B cell (primary cell): Measurements from ENCODE around the gene SMG7. TPM values are rescaled to one million over a fixed set of nuclear protein-coding genes. Genes with fewer than 3 reads are reported as not detected.

Source experiments
- ATAC-seq: fragments of 200-7000 bp; cut with Tn5 transposase; one replicate; pipeline ENCODE4 v1.10.0; 2021; ENCODE audit warnings: low read depth, mild to moderate bottlenecking, moderate number of reproducible peaks, moderate library complexity
- CTCF ChIA-PET: fragments of 350-600 bp; sonication (Branson Sonifier 250); formaldehyde crosslinking; loops from one replicate; lab custom pipeline; 2021; ENCODE audit warnings: antibody characterized with exemption, inconsistent platforms; lab: Charles Lee
- POLR2A ChIA-PET: fragments of 350-600 bp; sonication (Branson Sonifier 250); formaldehyde crosslinking; loops from one replicate; lab custom pipeline; 2021; ENCODE audit warnings: antibody characterized with exemption; lab: Charles Lee
- DNase-seq: peaks from one replicate; pipeline ENCODE4 v3.0.0; 2013
- H2AFZ ChIP-seq: 2 replicates; pipeline ENCODE4 v1.6.1; 2012; ENCODE audit warnings: mild to moderate bottlenecking, low read depth, low read length; ENCODE audit not compliant: insufficient read depth, poor library complexity, severe bottlenecking
- H3K27ac ChIP-seq, 2 donors: 1 replicate in 1 of 2; 2 replicates in 1 of 2; pipeline ENCODE4 v1.5.1; 2012 to 2013; ENCODE audit warnings: low read length in 2 of 2, mild to moderate bottlenecking in 2 of 2, moderate library complexity in 1 of 2
- H3K27me3 ChIP-seq, 4 experiments: fragments of 200-600 bp in 1 of 4; sonication (generic) in 1 of 4; replicated peaks in 1 of 4; 1 replicate in 2 of 4; 2 replicates in 2 of 4; pipeline versions ENCODE4 v1.6.1 to v1.7.0; 2013 to 2016; ENCODE audit warnings: low read length in 3 of 4, mild to moderate bottlenecking in 2 of 4, mixed read lengths in 1 of 4, moderate library complexity in 1 of 4; ENCODE audit not compliant: insufficient read depth in 4 of 4, control insufficient read depth in 3 of 4; ENCODE audit errors: control extremely low read depth in 1 of 4
- H3K36me3 ChIP-seq, 2 experiments: replicated peaks in 1 of 2; 1 replicate in 1 of 2; 2 replicates in 1 of 2; pipeline versions ENCODE4 v1.6.1 to v1.7.1; 2013; ENCODE audit warnings: low read length in 1 of 2; ENCODE audit not compliant: insufficient read depth in 2 of 2, control insufficient read depth in 1 of 2; ENCODE audit errors: control extremely low read depth in 1 of 2, extremely low read depth in 1 of 2
- H3K4me1 ChIP-seq, 2 donors: fragments of 200-600 bp in 1 of 2; sonication (generic) in 1 of 2; 1 replicate in 1 of 2; 2 replicates in 1 of 2; pipeline versions ENCODE4 v1.5.1 to v1.6.1; 2013 to 2017; ENCODE audit warnings: low read length in 2 of 2; ENCODE audit not compliant: control insufficient read depth in 2 of 2, insufficient read depth in 2 of 2
- H3K4me2 ChIP-seq: replicated peaks from 2 replicates; pipeline ENCODE3; 2012; ENCODE audit warnings: mild to moderate bottlenecking, low read depth, low read length; ENCODE audit not compliant: poor library complexity, severe bottlenecking
- H3K4me3 ChIP-seq, 5 experiments: fragments of 200-600 bp in 1 of 5; sonication (generic) in 1 of 5; 1 replicate in 3 of 5; 2 replicates in 2 of 5; pipeline versions ENCODE4 v1.5.1 to v1.7.0; 2011 to 2016; ENCODE audit warnings: low read length in 4 of 5, mild to moderate bottlenecking in 4 of 5, low read depth in 2 of 5, control low read depth in 1 of 5, moderate library complexity in 1 of 5; ENCODE audit not compliant: insufficient read depth in 1 of 5; ENCODE audit errors: control extremely low read depth in 1 of 5, extremely low read depth in 1 of 5
- H3K79me2 ChIP-seq: fragments of 200-600 bp; sonication (generic); one replicate; pipeline ENCODE4 v1.6.0; 2016; ENCODE audit warnings: low read length; ENCODE audit not compliant: control insufficient read depth, insufficient read depth
- H3K9ac ChIP-seq: fragments of 200-600 bp; sonication (generic); 2 replicates; pipeline ENCODE4 v1.6.1; 2017; ENCODE audit warnings: mild to moderate bottlenecking, low read length, moderate library complexity
- H3K9me3 ChIP-seq, 3 donors: one replicate each; pipeline versions ENCODE4 v1.6.1 to v1.7.1; 2013; ENCODE audit warnings: low read length in 2 of 3; ENCODE audit not compliant: control insufficient read depth in 2 of 3, insufficient read depth in 1 of 3; ENCODE audit errors: control extremely low read depth in 1 of 3
- H4K20me1 ChIP-seq: 2 replicates; pipeline ENCODE4 v1.6.0; 2012; ENCODE audit warnings: mild to moderate bottlenecking, low read length; ENCODE audit not compliant: insufficient read depth, control insufficient read depth, poor library complexity, severe bottlenecking
- H3K27ac Mint-ChIP-seq: one replicate; pipeline ENCODE4 v1.8.0; 2021; ENCODE audit warnings: mixed read lengths
- H3K27me3 Mint-ChIP-seq: one replicate; pipeline ENCODE4 v1.8.0; 2021; ENCODE audit warnings: mixed read lengths
- H3K4me1 Mint-ChIP-seq: one replicate; pipeline ENCODE4 v1.8.0; 2021; ENCODE audit warnings: mixed read lengths
- H3K4me3 Mint-ChIP-seq: one replicate; pipeline ENCODE4 v1.8.0; 2021; ENCODE audit warnings: mixed read lengths
- H3K9me3 Mint-ChIP-seq: one replicate; pipeline ENCODE4 v1.8.0; 2022; ENCODE audit warnings: mixed read lengths; ENCODE audit not compliant: insufficient read depth
- EZH2 ChIP-seq: IDR thresholded peaks from 2 replicates; pipeline ENCODE4 v1.6.1; 2012; ENCODE audit warnings: borderline replicate concordance, low read depth, mild to moderate bottlenecking, moderate library complexity, low read length; ENCODE audit not compliant: insufficient read depth, poor library complexity, severe bottlenecking
- WGBS: methylation state at CpG from one replicate; pipeline ENCODE4 v1.1.5; 2013; ENCODE audit warnings: missing lambda C conversion rate; ENCODE audit not compliant: insufficient coverage; 5-methylcytosine and 5-hydroxymethylcytosine counted together
- intact Hi-C: fragments of 100-400 bp; cut with micrococcal nuclease; formaldehyde crosslinking; loops from one replicate; pipeline ENCODE4 v1.10.0; 2022
- polyA plus RNA-seq: library from polyadenylated mRNA; depleted of rRNA; stranded (reverse); fragments of >200 nt; gene quantifications from 2 replicates; pipeline ENCODE4 v1.2.3, GENCODE V29; 2012
- total RNA-seq, 2 donors: library from RNA; stranded (reverse); fragments of 120-200 nt in 1 of 2; gene quantifications; 1 replicate in 1 of 2; 2 replicates in 1 of 2; pipeline versions ENCODE4 v1.2.3 to v1.2.4, GENCODE V29; 2013 to 2022
- TF ChIP-seq, protein P1 (sequence below): fragments of 200-600 bp; IDR thresholded peaks from one replicate; pipeline ENCODE4 v1.8.0; 2022; ENCODE audit warnings: antibody characterized with exemption, mild to moderate bottlenecking

The SMG7 gene
- total and polyA plus RNA-seq, 2 donors (not counting 1 experiment from before 2014, with no cell fraction given) = 20.8 to 73.3 TPM

DNA sequence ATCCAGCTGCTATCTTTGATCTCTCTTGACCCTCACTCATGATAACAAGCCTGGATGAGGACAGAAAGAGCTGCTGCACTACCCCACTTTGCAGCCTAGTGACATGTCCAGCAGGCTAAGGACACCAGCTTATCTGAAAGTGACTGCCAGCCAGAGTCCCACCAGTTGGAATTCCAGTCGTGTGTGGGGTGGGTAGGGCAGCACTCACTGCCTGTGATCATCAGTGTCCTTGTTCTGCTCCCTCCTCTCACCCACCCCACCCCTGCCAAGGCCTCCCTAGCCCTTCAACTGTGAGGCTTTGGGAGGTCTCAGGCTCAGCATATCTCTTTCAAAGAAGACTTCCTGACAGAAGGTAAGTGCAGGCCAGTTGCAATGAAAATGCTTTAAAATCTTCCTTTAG, 38.6 kb upstream of the SMG7 start:
- Histone ChIP-seq H3K79me2 (no peaks in the 10 kb centered on the region), H3K4me3 (no peak overlapping the region), H2AFZ (no peak overlapping the region), H3K4me2 (no peak overlapping the region), H4K20me1 (no peaks in the 10 kb centered on the region), H3K9me3 (peaks cover 0 to 3% (median 0%) of the 10 kb centered on the region in 3 donors), H3K9ac (no peak overlapping the region), H3K4me1 (no peaks in the 10 kb centered on the region), H3K27me3 (peaks cover 0 to 17% (median 5%) of the 10 kb centered on the region in 4 experiments), H3K36me3 (no peaks in the 10 kb centered on the region), H3K27ac (no peak overlapping the region)
- WGBS = no CpG with 5 or more reads among the region's 1 CpG
- H3K9me3 Mint-ChIP-seq = no peaks in the 10 kb centered on the region
- ChIA-PET CTCF (no interaction called here), POLR2A (no interaction called here)
- H3K4me1 Mint-ChIP-seq = no peaks in the 10 kb centered on the region
- intact Hi-C loops = no loop called here
- ATAC-seq (no peak), DNase-seq (no peak)
- H3K4me3 Mint-ChIP-seq = no peak overlapping the region
- TF ChIP-seq EZH2 = no peak
- TF ChIP-seq, protein P1, sequence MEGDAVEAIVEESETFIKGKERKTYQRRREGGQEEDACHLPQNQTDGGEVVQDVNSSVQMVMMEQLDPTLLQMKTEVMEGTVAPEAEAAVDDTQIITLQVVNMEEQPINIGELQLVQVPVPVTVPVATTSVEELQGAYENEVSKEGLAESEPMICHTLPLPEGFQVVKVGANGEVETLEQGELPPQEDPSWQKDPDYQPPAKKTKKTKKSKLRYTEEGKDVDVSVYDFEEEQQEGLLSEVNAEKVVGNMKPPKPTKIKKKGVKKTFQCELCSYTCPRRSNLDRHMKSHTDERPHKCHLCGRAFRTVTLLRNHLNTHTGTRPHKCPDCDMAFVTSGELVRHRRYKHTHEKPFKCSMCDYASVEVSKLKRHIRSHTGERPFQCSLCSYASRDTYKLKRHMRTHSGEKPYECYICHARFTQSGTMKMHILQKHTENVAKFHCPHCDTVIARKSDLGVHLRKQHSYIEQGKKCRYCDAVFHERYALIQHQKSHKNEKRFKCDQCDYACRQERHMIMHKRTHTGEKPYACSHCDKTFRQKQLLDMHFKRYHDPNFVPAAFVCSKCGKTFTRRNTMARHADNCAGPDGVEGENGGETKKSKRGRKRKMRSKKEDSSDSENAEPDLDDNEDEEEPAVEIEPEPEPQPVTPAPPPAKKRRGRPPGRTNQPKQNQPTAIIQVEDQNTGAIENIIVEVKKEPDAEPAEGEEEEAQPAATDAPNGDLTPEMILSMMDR = no peak
- peaks cover 43% of the 10 kb centered on the region for H3K27me3 Mint-ChIP-seq
- H3K27ac Mint-ChIP-seq = no peak overlapping the region

DNA sequence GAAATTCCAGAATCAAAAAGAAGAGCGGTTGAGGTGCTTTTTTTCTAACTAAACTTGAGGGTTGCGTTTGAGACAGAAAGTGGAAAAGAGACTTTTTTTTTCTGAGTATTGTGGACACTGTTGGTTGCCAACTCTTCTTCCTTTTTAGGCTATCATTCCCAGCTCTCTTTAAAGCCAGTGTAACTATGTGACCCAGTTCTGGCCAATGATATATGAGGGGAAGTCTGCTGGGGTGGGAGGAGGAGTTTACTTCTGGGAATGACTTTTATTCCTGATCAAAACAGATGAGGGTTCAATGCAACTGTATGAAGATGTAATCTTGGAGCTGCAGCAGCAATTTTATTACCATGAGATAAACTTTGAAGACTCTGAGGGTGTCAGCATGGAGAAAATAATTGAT, 36.8 kb upstream of the SMG7 start:
- no peak overlapping the region for H2AFZ ChIP-seq
- H3K9ac ChIP-seq = no peak overlapping the region
- no peak overlapping the region for H3K4me3 ChIP-seq
- ChIA-PET CTCF (no interaction called here), POLR2A (no interaction called here)
- TF ChIP-seq, protein P1 = no peak
- no peak for TF ChIP-seq EZH2
- intact Hi-C loops = no loop called here
- H3K4me1 Mint-ChIP-seq = no peaks in the 10 kb centered on the region
- H3K27ac ChIP-seq = no peak overlapping the region
- no peak for ATAC-seq
- WGBS = no CpG with 5 or more reads among the region's 2 CpGs
- no peaks in the 10 kb centered on the region for H3K9me3 ChIP-seq
- peaks cover 0 to 16% (median 2%) of the 10 kb centered on the region in 4 experiments for H3K27me3 ChIP-seq
- no peaks in the 10 kb centered on the region for H3K4me1 ChIP-seq
- no peak for DNase-seq
- no peaks in the 10 kb centered on the region for H3K79me2 ChIP-seq
- H3K27ac Mint-ChIP-seq = no peak overlapping the region
- peaks cover 36% of the 10 kb centered on the region for H3K27me3 Mint-ChIP-seq
- no peaks in the 10 kb centered on the region for H3K9me3 Mint-ChIP-seq
- no peaks in the 10 kb centered on the region for H3K36me3 ChIP-seq
- H3K4me2 ChIP-seq = no peak overlapping the region
- no peaks in the 10 kb centered on the region for H4K20me1 ChIP-seq
- no peak overlapping the region for H3K4me3 Mint-ChIP-seq
